CD14-positive monocyte (primary cell): ENCODE measurements around the gene DYRK1A. TPM values are rescaled to one million over a fixed set of nuclear protein-coding genes. Genes with fewer than 3 reads are reported as not detected.

Experiments
- DNase-seq, 3 donors: peaks; one replicate each; pipeline ENCODE4 v3.0.0-alpha.2; 2011 to 2022
- H2AFZ ChIP-seq: 2 replicates; pipeline ENCODE4 v1.6.0; 2012; ENCODE audit warnings: mild to moderate bottlenecking, low read depth, low read length, inconsistent platforms; ENCODE audit not compliant: insufficient read depth, poor library complexity, severe bottlenecking
- H3K27ac ChIP-seq, 2 donors: 1 replicate in 1 of 2; 2 replicates in 1 of 2; pipeline ENCODE4 v1.5.1; 2012 to 2013; ENCODE audit warnings: low read length in 2 of 2, control low read depth in 1 of 2, inconsistent platforms in 1 of 2, low read depth in 1 of 2, mild to moderate bottlenecking in 1 of 2
- H3K27me3 ChIP-seq, 2 donors: one replicate each; pipeline versions ENCODE4 v1.6.0 to v1.6.1; 2011 to 2013; ENCODE audit warnings: low read length in 2 of 2; ENCODE audit not compliant: control insufficient read depth in 2 of 2, insufficient read depth in 2 of 2
- H3K36me3 ChIP-seq, 2 donors: replicated peaks in 1 of 2; 1 replicate in 1 of 2; 2 replicates in 1 of 2; pipeline versions ENCODE4 v1.5.1 to v1.6.1; 2012 to 2013; ENCODE audit warnings: low read length in 2 of 2, control low read depth in 1 of 2, inconsistent platforms in 1 of 2, mild to moderate bottlenecking in 1 of 2; ENCODE audit not compliant: insufficient read depth in 2 of 2, control insufficient read depth in 1 of 2
- H3K4me1 ChIP-seq, 2 donors: 1 replicate in 1 of 2; 2 replicates in 1 of 2; pipeline versions ENCODE4 v1.5.1 to v1.6.1; 2012 to 2013; ENCODE audit warnings: low read length in 2 of 2, control low read depth in 1 of 2, inconsistent platforms in 1 of 2, mild to moderate bottlenecking in 1 of 2, moderate library complexity in 1 of 2; ENCODE audit not compliant: insufficient read depth in 2 of 2, control insufficient read depth in 1 of 2
- H3K4me2 ChIP-seq: replicated peaks from 2 replicates; pipeline ENCODE3; 2012; ENCODE audit warnings: low read length, moderate library complexity, mild to moderate bottlenecking; ENCODE audit not compliant: poor library complexity, severe bottlenecking; ENCODE audit errors: extremely low read depth
- H3K4me3 ChIP-seq, 3 experiments: fragments of 200-600 bp in 1 of 3; sonication (generic) in 1 of 3; replicated peaks in 1 of 3; 1 replicate in 2 of 3; 2 replicates in 1 of 3; pipeline ENCODE4 v1.5.1; 2011 to 2013; ENCODE audit warnings: low read length in 3 of 3, mild to moderate bottlenecking in 3 of 3, control low read depth in 2 of 3, low read depth in 2 of 3, inconsistent platforms in 1 of 3, moderate library complexity in 1 of 3
- H3K79me2 ChIP-seq: 2 replicates; pipeline ENCODE4 v1.6.0; 2012; ENCODE audit warnings: mild to moderate bottlenecking, control low read depth, inconsistent platforms, low read length, moderate library complexity; ENCODE audit not compliant: insufficient read depth
- H3K9ac ChIP-seq: 2 replicates; pipeline ENCODE4 v1.6.0; 2017; ENCODE audit warnings: low read length, mild to moderate bottlenecking; ENCODE audit not compliant: insufficient read depth, poor library complexity, severe bottlenecking
- H3K9me3 ChIP-seq, 2 donors: replicated peaks in 1 of 2; 1 replicate in 1 of 2; 2 replicates in 1 of 2; pipeline versions ENCODE4 v1.5.1 to v1.6.1; 2012 to 2013; ENCODE audit warnings: low read length in 2 of 2, control low read depth in 1 of 2; ENCODE audit not compliant: control insufficient read depth in 1 of 2, insufficient read depth in 1 of 2
- H4K20me1 ChIP-seq: 2 replicates; pipeline ENCODE4 v1.6.0; 2012; ENCODE audit warnings: mild to moderate bottlenecking, low read length, control low read depth, moderate library complexity; ENCODE audit not compliant: insufficient read depth
- H3K27ac Mint-ChIP-seq, 7 donors: one replicate each; pipeline ENCODE4 v1.8.0; 2020; ENCODE audit warnings: mild to moderate bottlenecking in 7 of 7, mixed read lengths in 7 of 7, moderate library complexity in 6 of 7, inconsistent platforms in 2 of 7
- H3K27me3 Mint-ChIP-seq, 3 donors: one replicate each; pipeline ENCODE4 v1.8.0; 2021 to 2022; ENCODE audit warnings: low read depth in 3 of 3, mild to moderate bottlenecking in 3 of 3, mixed read lengths in 3 of 3, moderate library complexity in 3 of 3, inconsistent platforms in 1 of 3
- H3K36me3 Mint-ChIP-seq, 2 donors: one replicate each; pipeline ENCODE4 v1.8.0; 2020; ENCODE audit warnings: mixed read lengths in 2 of 2, inconsistent platforms in 1 of 2, mild to moderate bottlenecking in 1 of 2
- H3K4me1 Mint-ChIP-seq: one replicate; pipeline ENCODE4 v1.8.0; 2020; ENCODE audit warnings: mild to moderate bottlenecking, mixed read lengths
- H3K4me3 Mint-ChIP-seq, 2 donors: one replicate each; pipeline ENCODE4 v1.8.0; 2020; ENCODE audit warnings: mild to moderate bottlenecking in 2 of 2, mixed read lengths in 2 of 2, moderate library complexity in 1 of 2
- H3K9me3 Mint-ChIP-seq, 7 donors: one replicate each; pipeline ENCODE4 v1.8.0; 2020 to 2022; ENCODE audit warnings: mixed read lengths in 7 of 7, mild to moderate bottlenecking in 6 of 7, moderate library complexity in 6 of 7, inconsistent platforms in 2 of 7
- CTCF ChIP-seq: fragments of 200-600 bp; IDR thresholded peaks from one replicate; pipeline ENCODE4 v1.8.0; 2022; ENCODE audit warnings: antibody characterized with exemption, mild to moderate bottlenecking
- WGBS: methylation state at CpG from one replicate; pipeline ENCODE4 v1.1.5; 2013; ENCODE audit warnings: missing lambda C conversion rate; ENCODE audit not compliant: insufficient coverage; 5-methylcytosine and 5-hydroxymethylcytosine counted together
- intact Hi-C, 2 donors: fragments of 100-400 bp; cut with micrococcal nuclease; formaldehyde crosslinking; loops; one replicate each; pipeline versions ENCODE4 v1.15.0 to v1.15.1; 2023
- polyA plus RNA-seq, 3 donors: library from polyadenylated mRNA; depleted of rRNA in 1 of 3; unstranded in 2 of 3; stranded (reverse) in 1 of 3; fragments of 300-500 nt in 2 of 3; fragments of >200 nt in 1 of 3; fragmentation: Illumina TruSeq in 2 of 3; gene quantifications; 1 replicate in 2 of 3; 2 replicates in 1 of 3; pipeline ENCODE4 v1.2.3, GENCODE V29; 2012 to 2021

Gene DYRK1A
- polyA plus RNA-seq, 3 donors = 1.8 to 53.5 (median 2.4) TPM

DNA sequence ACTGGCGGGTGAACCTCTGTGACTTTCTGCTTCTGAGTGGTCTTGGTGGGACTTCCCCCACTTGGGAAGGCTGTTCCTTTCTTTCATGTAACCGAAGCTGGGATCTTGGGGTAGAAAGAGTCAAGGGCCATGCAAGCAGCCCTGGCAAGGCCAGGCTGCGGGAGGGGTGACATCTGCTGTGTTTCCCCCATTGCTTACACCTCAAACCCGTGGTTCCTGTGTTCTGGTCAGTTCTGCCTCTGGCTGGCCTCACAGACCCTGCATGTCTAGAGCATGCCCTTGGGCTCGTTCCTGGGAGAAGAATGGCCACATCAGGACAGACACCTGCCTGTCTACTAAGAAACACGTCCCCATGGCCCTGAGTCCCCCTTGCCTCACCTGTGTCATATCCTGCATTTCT is 207.7 kb downstream of the DYRK1A start:
- Histone ChIP-seq H3K4me3 (no peak overlapping the region), H3K27ac (no peak overlapping the region), H3K27me3 (no peaks in the 10 kb centered on the region), H2AFZ (no peak overlapping the region), H3K4me1 (no peaks in the 10 kb centered on the region), H3K36me3 (no peaks in the 10 kb centered on the region), H3K9ac (no peak overlapping the region), H3K79me2 (no peaks in the 10 kb centered on the region), H4K20me1 (no peaks in the 10 kb centered on the region), H3K9me3 (peaks cover 12 to 13% of the 10 kb centered on the region in 2 donors), H3K4me2 (no peak overlapping the region)
- peak overlapping the region in 1 of 7 donors; percentile 34 for H3K27ac Mint-ChIP-seq
- intact Hi-C loops = no loop called here
- WGBS = 95% methylated on average over 6 of the region's 6 CpGs
- peaks cover 6 to 20% (median 15%) of the 10 kb centered on the region in 7 donors for H3K9me3 Mint-ChIP-seq
- H3K4me3 Mint-ChIP-seq = no peak overlapping the region
- no peak for TF ChIP-seq CTCF
- H3K27me3 Mint-ChIP-seq = peaks cover 2 to 5% (median 3%) of the 10 kb centered on the region in 3 donors
- no peaks in the 10 kb centered on the region for H3K4me1 Mint-ChIP-seq
- DNase-seq = no peak
- no peaks in the 10 kb centered on the region for H3K36me3 Mint-ChIP-seq

DNA sequence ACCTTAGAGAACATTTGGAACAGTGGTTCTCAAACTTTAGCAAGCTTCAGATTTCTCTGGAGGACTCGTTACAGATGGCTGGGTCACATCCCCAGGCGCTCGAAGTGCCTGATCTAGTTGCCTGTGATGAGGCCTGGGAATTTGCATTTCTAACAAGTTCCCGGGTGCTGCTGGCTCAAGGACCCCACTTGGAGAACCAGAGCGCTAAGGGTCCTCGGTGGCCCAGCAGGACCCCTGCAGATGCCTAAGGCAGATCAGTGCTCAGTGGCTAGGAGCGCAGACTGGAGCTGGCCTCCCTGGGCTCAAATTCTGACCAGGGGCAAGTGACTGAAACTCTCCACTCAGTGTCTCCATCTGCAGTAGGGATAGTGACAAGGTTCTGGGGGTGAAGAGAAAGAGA is 208.2 kb downstream of the DYRK1A start:
- no peak for TF ChIP-seq CTCF
- Histone ChIP-seq H3K9ac (no peak overlapping the region), H3K9me3 (peaks cover 12 to 17% of the 10 kb centered on the region in 2 donors), H3K36me3 (no peaks in the 10 kb centered on the region), H3K4me2 (no peak overlapping the region), H3K79me2 (no peaks in the 10 kb centered on the region), H4K20me1 (no peaks in the 10 kb centered on the region), H3K27me3 (no peaks in the 10 kb centered on the region), H3K4me3 (no peak overlapping the region), H2AFZ (no peak overlapping the region), H3K27ac (no peak overlapping the region), H3K4me1 (no peaks in the 10 kb centered on the region)
- no peak overlapping the region for H3K4me3 Mint-ChIP-seq
- DNase-seq = no peak
- H3K27me3 Mint-ChIP-seq = peaks cover 2 to 5% (median 3%) of the 10 kb centered on the region in 3 donors
- 96% methylated on average over 7 of the region's 7 CpGs for WGBS
- no peaks in the 10 kb centered on the region for H3K36me3 Mint-ChIP-seq
- no peak overlapping the region for H3K27ac Mint-ChIP-seq
- H3K9me3 Mint-ChIP-seq = peaks cover 6 to 23% (median 18%) of the 10 kb centered on the region in 7 donors
- intact Hi-C loops = no loop called here
- no peaks in the 10 kb centered on the region for H3K4me1 Mint-ChIP-seq
